Activated B cell treated with CpG ODN at 0.5 μM for 24 hours (primary cell): ENCODE measurements around the gene TRIM2. TPM values are rescaled to one million over a fixed set of nuclear protein-coding genes. Genes with fewer than 3 reads are reported as not detected.
"Not testable (repeated sequence)": the region's sequence is repeated elsewhere in the genome, so short reads cannot be mapped to it uniquely, and the experiment has no call there.

ENCODE experiments used
- ATAC-seq: fragments of 200-7000 bp; cut with Tn5 transposase; one replicate; pipeline ENCODE4 v1.10.0; 2021; ENCODE audit warnings: low read depth, mild to moderate bottlenecking, moderate library complexity
- CTCF ChIA-PET: fragments of 350-600 bp; sonication (Branson Sonifier 250); formaldehyde crosslinking; loops from one replicate; lab custom pipeline; 2021; ENCODE audit warnings: antibody characterized with exemption; lab: Charles Lee
- POLR2A ChIA-PET: fragments of 350-600 bp; sonication (Branson Sonifier 250); formaldehyde crosslinking; loops from one replicate; lab custom pipeline; 2021; ENCODE audit warnings: antibody characterized with exemption; lab: Charles Lee
- DNase-seq: peaks from one replicate; pipeline ENCODE4 v3.0.0; 2022
- H3K27ac Mint-ChIP-seq: one replicate; pipeline ENCODE4 v1.8.0; 2020; ENCODE audit warnings: mixed read lengths
- H3K27me3 Mint-ChIP-seq: one replicate; pipeline ENCODE4 v1.8.0; 2021; ENCODE audit warnings: mixed read lengths
- H3K36me3 Mint-ChIP-seq: one replicate; pipeline ENCODE4 v1.8.0; 2021; ENCODE audit warnings: low read depth, mixed read lengths
- H3K4me1 Mint-ChIP-seq: one replicate; pipeline ENCODE4 v1.8.0; 2021; ENCODE audit warnings: mixed read lengths
- H3K4me3 Mint-ChIP-seq: one replicate; pipeline ENCODE4 v1.8.0; 2020; ENCODE audit warnings: mild to moderate bottlenecking, mixed read lengths
- H3K9me3 Mint-ChIP-seq: one replicate; pipeline ENCODE4 v1.8.0; 2020; ENCODE audit warnings: mixed read lengths
- CTCF ChIP-seq: fragments of 200-600 bp; IDR thresholded peaks from one replicate; pipeline ENCODE4 v1.8.0; 2022; ENCODE audit warnings: antibody characterized with exemption, mild to moderate bottlenecking
- intact Hi-C: fragments of 100-400 bp; cut with micrococcal nuclease; formaldehyde crosslinking; loops from one replicate; pipeline ENCODE4 v1.15.1; 2024
- total RNA-seq: library from RNA; stranded (reverse); gene quantifications from 2 replicates; pipeline ENCODE4 v1.2.3, GENCODE V29; 2022

Gene TRIM2
- total RNA-seq, 1 donor from 2014 or later: 5.1 TPM

- DNase-seq: no peak
- no peaks in the 10 kb centered on the region for H3K36me3 Mint-ChIP-seq
- H3K4me1 Mint-ChIP-seq: no peaks in the 10 kb centered on the region
- intact Hi-C loops: no loop called here
- H3K27ac Mint-ChIP-seq: no peak overlapping the region
- ATAC-seq: no peak
- CTCF ChIA-PET: no interaction called here
- POLR2A ChIA-PET: no interaction called here
- H3K27me3 Mint-ChIP-seq: peaks cover 3% of the 10 kb centered on the region
- no peak for TF ChIP-seq CTCF
- H3K4me3 Mint-ChIP-seq: no peak overlapping the region
- no peaks in the 10 kb centered on the region for H3K9me3 Mint-ChIP-seq
Measured at GRCh38 chr4:153186046-153186728, 18.1 kb upstream of the TRIM2 start.

GRCh38 chr4:153189016-153189801, 15.0 kb upstream of the TRIM2 start:
- ChIA-PET CTCF (no interaction called here), POLR2A (no interaction called here)
- TF ChIP-seq CTCF: no peak
- DNase-seq (no peak), ATAC-seq (no peak)
- Mint-ChIP-seq H3K27ac (no peak overlapping the region), H3K27me3 (peaks cover 12% of the 10 kb centered on the region), H3K4me1 (no peaks in the 10 kb centered on the region), H3K4me3 (no peak overlapping the region), H3K9me3 (no peaks in the 10 kb centered on the region), H3K36me3 (no peaks in the 10 kb centered on the region)
- intact Hi-C loops: no loop called here

- ChIA-PET CTCF (interaction anchor here (0.6 to 1.2 kb wide), 2 partner anchors 13 to 1186 kb away, joined by 3 read pairs; no protein-coding TSS in a partner anchor), POLR2A (no interaction called here)
- no peaks in the 10 kb centered on the region for H3K9me3 Mint-ChIP-seq
- no peaks in the 10 kb centered on the region for H3K36me3 Mint-ChIP-seq
- H3K4me3 Mint-ChIP-seq: no peak overlapping the region
- no peak overlapping the region for H3K27ac Mint-ChIP-seq
- no peaks in the 10 kb centered on the region for H3K4me1 Mint-ChIP-seq
- no peak for DNase-seq
- H3K27me3 Mint-ChIP-seq: peaks cover 12% of the 10 kb centered on the region
- intact Hi-C loops: no loop called here
- no peak for TF ChIP-seq CTCF
- ATAC-seq: no peak
Measured at GRCh38 chr4:153191795-153192363, 12.4 kb upstream of the TRIM2 start.

GRCh38 chr4:153197301-153197700, 6.9 kb upstream of the TRIM2 start:
- Mint-ChIP-seq H3K27me3 (peaks cover 5% of the 10 kb centered on the region), H3K9me3 (no peaks in the 10 kb centered on the region), H3K4me1 (no peaks in the 10 kb centered on the region), H3K36me3 (no peaks in the 10 kb centered on the region), H3K4me3 (no peak overlapping the region), H3K27ac (no peak overlapping the region)
- no peak for TF ChIP-seq CTCF
- DNase-seq (no peak), ATAC-seq (no peak)
- intact Hi-C loops: no loop called here
- ChIA-PET POLR2A (no interaction called here), CTCF (no interaction called here)

GRCh38 chr4:153198719-153199118, 5.5 kb upstream of the TRIM2 start:
- no peak for ATAC-seq
- intact Hi-C loops: no loop called here
- CTCF ChIA-PET: no interaction called here

GRCh38 chr4:153203746-153204145, 497 bp upstream of the TRIM2 start:
- CTCF ChIA-PET: interaction anchor here (1.3 kb wide), 1 partner anchor 76 kb away, joined by 3 read pairs; no protein-coding TSS in a partner anchor

More at GRCh38 chr4:153198719-153199118, 5.5 kb upstream of the TRIM2 start:
- no peak for DNase-seq
- H3K36me3 Mint-ChIP-seq: no peaks in the 10 kb centered on the region
- peaks cover 6% of the 10 kb centered on the region for H3K27me3 Mint-ChIP-seq
- no peak for TF ChIP-seq CTCF
- no peaks in the 10 kb centered on the region for H3K4me1 Mint-ChIP-seq
- H3K9me3 Mint-ChIP-seq: no peaks in the 10 kb centered on the region
- H3K27ac Mint-ChIP-seq: no peak overlapping the region
- POLR2A ChIA-PET: no interaction called here
- no peak overlapping the region for H3K4me3 Mint-ChIP-seq

More at GRCh38 chr4:153203746-153204145, 497 bp upstream of the TRIM2 start:
- Mint-ChIP-seq H3K27me3 (peaks cover 18% of the 10 kb centered on the region), H3K4me1 (peaks cover 12% of the 10 kb centered on the region)
- H3K9me3 Mint-ChIP-seq, H3K4me3 Mint-ChIP-seq, DNase-seq, H3K36me3 Mint-ChIP-seq, H3K27ac Mint-ChIP-seq, ATAC-seq, intact Hi-C loops: not testable (repeated sequence)
- POLR2A ChIA-PET: interaction anchor here (0.6 kb wide), 1 partner anchor 16 kb away, joined by 3 read pairs; no protein-coding TSS in a partner anchor
